GM12874 (cell line): ENCODE results near the gene ZNF207.
A peak's percentile ranks its signal among the peaks of the same experiment; 100 is the strongest.

Experiments used
- CTCF ChIP-seq: IDR thresholded peaks from 2 replicates; pipeline ENCODE4 v1.5.1; 2011; ENCODE audit warnings: low read depth, mild to moderate bottlenecking, control low read depth, low read length, moderate library complexity; ENCODE audit not compliant: insufficient read depth

The ZNF207 gene

GRCh38 chr17:32314636-32315035 lies 35.3 kb upstream of the ZNF207 start:
- TF ChIP-seq CTCF = no peak

- no peak for TF ChIP-seq CTCF
These were observed 34.8 kb upstream of the ZNF207 start for GRCh38 chr17:32315171-32315570.

GRCh38 chr17:32317353-32317752 lies 32.6 kb upstream of the ZNF207 start:
- TF ChIP-seq CTCF = no peak

- TF ChIP-seq CTCF = no peak
These were observed 31.9 kb upstream of the ZNF207 start for GRCh38 chr17:32318071-32318470.

GRCh38 chr17:32319548-32319905 lies 30.4 kb upstream of the ZNF207 start:
- TF ChIP-seq CTCF = peak; percentile 98

GRCh38 chr17:32320847-32321246 lies 29.1 kb upstream of the ZNF207 start:
- TF ChIP-seq CTCF = no peak

GRCh38 chr17:32323046-32323445 lies 26.9 kb upstream of the ZNF207 start:
- TF ChIP-seq CTCF = no peak
